DND-41 (cell line): ENCODE results near the gene AMELY.

Experiments used
- ATAC-seq: fragments of 200-7000 bp; cut with Tn5 transposase; 3 replicates; pipeline ENCODE4 v1.9.1; 2021; ENCODE audit warnings: low read depth; ENCODE audit not compliant: insufficient read depth
- DNase-seq: peaks from one replicate; pipeline ENCODE4 v3.0.0-alpha.2; 2020
- H2AFZ ChIP-seq: 2 replicates; pipeline ENCODE4 v1.6.0; 2012; ENCODE audit warnings: low read depth, low read length
- H3K27ac ChIP-seq: 2 replicates; pipeline ENCODE4 v1.5.1; 2012; ENCODE audit warnings: low read length, inconsistent platforms
- H3K27me3 ChIP-seq: fragments of 200-600 bp; sonication (generic); 2 replicates; pipeline ENCODE4 v1.6.0; 2012; ENCODE audit warnings: low read length, mild to moderate bottlenecking, inconsistent platforms; ENCODE audit not compliant: insufficient read depth, poor library complexity
- H3K36me3 ChIP-seq: 2 replicates; pipeline ENCODE4 v1.5.1; 2012; ENCODE audit warnings: low read length, inconsistent platforms; ENCODE audit not compliant: insufficient read depth
- H3K4me1 ChIP-seq: 2 replicates; pipeline ENCODE4 v1.5.1; 2012; ENCODE audit warnings: mild to moderate bottlenecking, low read length; ENCODE audit not compliant: insufficient read depth
- H3K4me2 ChIP-seq: 2 replicates; pipeline ENCODE4 v1.6.0; 2012; ENCODE audit warnings: mild to moderate bottlenecking, moderate library complexity, low read length, inconsistent platforms; ENCODE audit not compliant: insufficient read depth
- H3K4me3 ChIP-seq, 2 experiments: fragments of 200-600 bp in 1 of 2; shearing (Covaris generic) in 1 of 2; 2 replicates each; pipeline ENCODE4 v1.5.1; 2012 to 2016; ENCODE audit warnings: inconsistent platforms in 2 of 2, low read length in 2 of 2, mild to moderate bottlenecking in 2 of 2, low read depth in 1 of 2, moderate library complexity in 1 of 2
- H3K79me2 ChIP-seq: 2 replicates; pipeline ENCODE4 v1.6.0; 2012; ENCODE audit warnings: low read length, inconsistent platforms; ENCODE audit not compliant: insufficient read depth
- H3K9ac ChIP-seq: 2 replicates; pipeline ENCODE4 v1.6.0; 2012; ENCODE audit warnings: low read depth, mild to moderate bottlenecking, inconsistent platforms, low read length, moderate library complexity
- H3K9me3 ChIP-seq: 2 replicates; pipeline ENCODE4 v1.5.1; 2012; ENCODE audit warnings: low read length, moderate library complexity, mild to moderate bottlenecking, inconsistent platforms; ENCODE audit not compliant: insufficient read depth, severe bottlenecking
- H4K20me1 ChIP-seq: 2 replicates; pipeline ENCODE4 v1.6.0; 2012; ENCODE audit warnings: low read length; ENCODE audit not compliant: insufficient read depth
- EZH2 ChIP-seq: IDR thresholded peaks from 3 replicates; pipeline ENCODE4 v1.6.1; 2012; ENCODE audit warnings: borderline replicate concordance, low read depth, mild to moderate bottlenecking, moderate library complexity, low read length, inconsistent platforms; ENCODE audit not compliant: severe bottlenecking
- TF ChIP-seq, protein P1 (sequence below): IDR thresholded peaks from 2 replicates; pipeline ENCODE4 v1.5.1; 2012; ENCODE audit warnings: borderline replicate concordance, low read length, moderate library complexity, mild to moderate bottlenecking; ENCODE audit not compliant: poor library complexity, severe bottlenecking; ENCODE audit errors: extremely low read depth

The AMELY gene

DNA sequence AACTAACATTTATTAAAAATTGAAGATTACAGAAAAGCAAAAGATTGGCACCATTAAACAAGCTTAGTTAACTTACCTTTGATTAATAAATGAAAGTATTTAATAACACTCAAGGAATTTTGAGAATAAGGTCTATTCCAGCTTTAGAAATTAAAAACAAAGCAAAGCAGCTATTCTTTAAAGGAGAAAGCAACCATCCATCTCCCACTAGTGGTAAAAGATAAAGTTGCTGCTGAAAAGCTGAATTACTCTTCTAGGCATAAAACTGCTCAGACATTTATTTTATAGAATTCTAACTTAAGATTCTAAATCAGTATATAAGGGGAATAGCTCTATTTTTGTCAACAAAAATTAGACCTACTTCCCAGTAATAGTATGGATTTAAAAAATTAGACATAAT lies 36.1 kb upstream of the AMELY start:
- ATAC-seq = no peak

DNA sequence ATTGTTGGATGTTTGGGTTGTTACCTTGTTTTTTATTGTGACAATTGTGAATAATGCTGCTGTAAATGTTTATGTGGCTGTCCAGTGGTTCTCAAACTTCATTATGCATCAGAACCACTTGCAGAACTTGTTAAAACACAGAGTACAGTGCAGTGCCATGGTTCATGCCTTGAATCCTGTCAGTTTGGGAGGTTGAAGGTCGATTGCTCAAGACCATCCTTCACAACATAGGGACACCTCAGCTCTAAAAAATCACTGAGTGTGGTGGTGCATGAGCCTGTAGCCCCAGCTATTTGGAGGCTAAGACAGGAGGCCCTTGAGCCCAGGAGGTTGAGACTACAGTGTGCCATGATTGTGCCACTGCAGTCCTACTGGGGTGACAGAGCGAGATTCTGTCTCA lies 23.9 kb upstream of the AMELY start:
- H3K4me3 ChIP-seq = no peak overlapping the region
- DNase-seq = no peak
- no peaks in the 10 kb centered on the region for H3K36me3 ChIP-seq
- no peak overlapping the region for H3K4me2 ChIP-seq
- H3K9me3 ChIP-seq = no peaks in the 10 kb centered on the region
- no peak for ATAC-seq
- H4K20me1 ChIP-seq = no peaks in the 10 kb centered on the region
- no peak overlapping the region for H3K27ac ChIP-seq
- H3K27me3 ChIP-seq = no peaks in the 10 kb centered on the region
- no peaks in the 10 kb centered on the region for H3K79me2 ChIP-seq
- H3K9ac ChIP-seq = no peak overlapping the region
- no peaks in the 10 kb centered on the region for H3K4me1 ChIP-seq
- H2AFZ ChIP-seq = no peak overlapping the region
- TF ChIP-seq, protein P1, sequence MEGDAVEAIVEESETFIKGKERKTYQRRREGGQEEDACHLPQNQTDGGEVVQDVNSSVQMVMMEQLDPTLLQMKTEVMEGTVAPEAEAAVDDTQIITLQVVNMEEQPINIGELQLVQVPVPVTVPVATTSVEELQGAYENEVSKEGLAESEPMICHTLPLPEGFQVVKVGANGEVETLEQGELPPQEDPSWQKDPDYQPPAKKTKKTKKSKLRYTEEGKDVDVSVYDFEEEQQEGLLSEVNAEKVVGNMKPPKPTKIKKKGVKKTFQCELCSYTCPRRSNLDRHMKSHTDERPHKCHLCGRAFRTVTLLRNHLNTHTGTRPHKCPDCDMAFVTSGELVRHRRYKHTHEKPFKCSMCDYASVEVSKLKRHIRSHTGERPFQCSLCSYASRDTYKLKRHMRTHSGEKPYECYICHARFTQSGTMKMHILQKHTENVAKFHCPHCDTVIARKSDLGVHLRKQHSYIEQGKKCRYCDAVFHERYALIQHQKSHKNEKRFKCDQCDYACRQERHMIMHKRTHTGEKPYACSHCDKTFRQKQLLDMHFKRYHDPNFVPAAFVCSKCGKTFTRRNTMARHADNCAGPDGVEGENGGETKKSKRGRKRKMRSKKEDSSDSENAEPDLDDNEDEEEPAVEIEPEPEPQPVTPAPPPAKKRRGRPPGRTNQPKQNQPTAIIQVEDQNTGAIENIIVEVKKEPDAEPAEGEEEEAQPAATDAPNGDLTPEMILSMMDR = no peak
- no peak for TF ChIP-seq EZH2

More for the DNA sequence above, 36.1 kb upstream of the AMELY start:
- Histone ChIP-seq H3K36me3 (no peaks in the 10 kb centered on the region), H4K20me1 (no peaks in the 10 kb centered on the region), H3K79me2 (no peaks in the 10 kb centered on the region), H3K27me3 (no peaks in the 10 kb centered on the region), H2AFZ (no peak overlapping the region), H3K4me1 (no peaks in the 10 kb centered on the region), H3K9me3 (no peaks in the 10 kb centered on the region), H3K4me3 (no peak overlapping the region), H3K4me2 (no peak overlapping the region), H3K9ac (no peak overlapping the region), H3K27ac (no peak overlapping the region)
- no peak for DNase-seq
- no peak for TF ChIP-seq EZH2
- TF ChIP-seq, protein P1 = peak; percentile 10

DNA sequence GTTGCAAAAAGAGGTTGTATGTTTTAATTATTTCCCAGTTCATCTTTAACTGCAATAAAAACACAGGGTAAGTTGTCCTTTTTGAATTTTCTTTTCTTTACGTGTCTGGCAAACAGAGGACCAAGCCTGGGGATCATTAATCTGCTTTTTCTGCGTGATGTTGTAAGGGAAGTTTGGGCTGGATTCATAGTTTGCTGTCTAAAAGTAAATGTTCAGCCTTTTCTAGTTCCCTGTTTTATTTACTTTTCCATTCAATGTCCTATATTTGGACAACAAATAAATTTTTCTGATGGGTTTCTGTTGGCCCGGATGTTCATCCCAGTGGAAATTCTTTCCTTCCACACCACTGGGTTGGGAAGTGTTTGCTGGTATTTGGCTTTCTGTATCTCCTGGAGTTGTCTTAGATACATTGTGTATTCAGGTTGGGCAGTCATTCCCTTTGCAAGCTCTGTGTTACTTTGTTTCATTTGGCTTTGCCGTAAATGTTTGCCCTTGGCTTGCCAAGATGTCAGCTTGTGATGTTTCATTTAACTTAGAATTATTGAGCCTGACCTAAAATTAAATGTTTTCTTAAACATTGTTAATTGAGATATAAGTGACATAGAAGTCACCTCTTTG lies 20.3 kb upstream of the AMELY start:
- no peaks in the 10 kb centered on the region for H3K36me3 ChIP-seq
- H2AFZ ChIP-seq = no peak overlapping the region
- no peak overlapping the region for H3K4me2 ChIP-seq
- TF ChIP-seq, protein P1 = no peak
- TF ChIP-seq EZH2 = no peak
- H3K9me3 ChIP-seq = no peaks in the 10 kb centered on the region
- no peak overlapping the region for H3K9ac ChIP-seq
- H3K79me2 ChIP-seq = no peaks in the 10 kb centered on the region
- H3K27ac ChIP-seq = no peak overlapping the region
- H3K27me3 ChIP-seq = no peaks in the 10 kb centered on the region
- no peaks in the 10 kb centered on the region for H4K20me1 ChIP-seq
- DNase-seq (no peak), ATAC-seq (no peak)
- no peaks in the 10 kb centered on the region for H3K4me1 ChIP-seq
- no peak overlapping the region for H3K4me3 ChIP-seq

DNA sequence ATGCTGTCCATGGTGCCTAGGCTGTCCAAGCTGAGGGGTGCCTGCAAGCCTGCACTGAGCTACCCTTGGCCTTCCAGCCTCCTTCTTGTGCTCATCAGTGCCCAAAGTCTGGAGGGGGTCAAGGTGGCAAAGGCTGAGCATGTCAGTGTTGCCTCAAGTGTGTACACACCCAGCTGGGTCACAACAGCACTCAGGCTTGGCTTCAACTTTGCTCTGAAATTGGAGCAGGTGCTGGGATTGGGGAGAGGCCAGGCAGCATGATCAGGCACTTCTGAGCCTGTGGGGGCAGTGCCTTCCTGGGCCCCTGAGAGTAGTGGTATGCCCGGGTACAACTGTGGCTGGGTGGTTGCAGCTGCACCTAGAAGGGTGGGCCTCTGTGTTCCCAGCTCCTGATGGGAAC lies 17.7 kb upstream of the AMELY start:
- Histone ChIP-seq H3K4me2 (no peak overlapping the region), H3K27ac (no peak overlapping the region), H3K9ac (no peak overlapping the region), H3K9me3 (no peaks in the 10 kb centered on the region), H3K27me3 (no peaks in the 10 kb centered on the region), H3K4me3 (no peak overlapping the region), H3K79me2 (no peaks in the 10 kb centered on the region), H4K20me1 (no peaks in the 10 kb centered on the region), H3K4me1 (no peaks in the 10 kb centered on the region), H3K36me3 (no peaks in the 10 kb centered on the region), H2AFZ (no peak overlapping the region)
- TF ChIP-seq, protein P1 = no peak
- no peak for TF ChIP-seq EZH2
- no peak for ATAC-seq
- DNase-seq = no peak
